IMR-90 (cell line): ENCODE results near the gene HAND2. TPM values are rescaled to one million over a fixed set of nuclear protein-coding genes. Genes with fewer than 3 reads are reported as not detected.

Experiments used
- ATAC-seq: fragments of 200-7000 bp; cut with Tn5 transposase; 2 replicates; pipeline ENCODE4 v1.9.1; 2020; ENCODE audit warnings: low read depth, mild to moderate bottlenecking, moderate library complexity
- BruUV-seq: library from RNA; stranded (reverse); fragments of 400-500 nt; replicated peaks from 2 replicates; lab custom pipeline; 2021; lab: Mats Ljungman, UMichigan
- CTCF ChIA-PET: fragments of 300-600 bp; formaldehyde crosslinking; extraction: SDS; loops from one replicate; lab custom pipeline; 2021; ENCODE audit warnings: antibody characterized with exemption; lab: Yijun Ruan, JAX
- POLR2A ChIA-PET: fragments of 300-600 bp; sonication (Branson Sonifier 250); formaldehyde crosslinking; loops from one replicate; lab custom pipeline; 2022; ENCODE audit warnings: antibody characterized with exemption; ENCODE audit not compliant: unreplicated experiment; lab: Charles Lee
- DNase-seq: peaks from one replicate; pipeline ENCODE4 v3.0.0; 2013
- H2AFZ ChIP-seq: replicated peaks from 2 replicates; pipeline ENCODE3; 2013; ENCODE audit warnings: low read length, mild to moderate bottlenecking; ENCODE audit not compliant: poor library complexity
- H2AK5ac ChIP-seq: 2 replicates; pipeline ENCODE4 v1.6.1; 2013; ENCODE audit warnings: low read depth, low read length, inconsistent platforms
- H2AK9ac ChIP-seq: replicated peaks from 2 replicates; pipeline ENCODE3; 2013; ENCODE audit warnings: mild to moderate bottlenecking, low read depth, low read length, moderate library complexity; ENCODE audit not compliant: poor library complexity
- H2BK120ac ChIP-seq: 2 replicates; pipeline ENCODE4 v1.6.1; 2013; ENCODE audit warnings: low read depth, low read length, inconsistent platforms
- H2BK15ac ChIP-seq: 3 replicates; pipeline ENCODE4 v1.6.1; 2013; ENCODE audit warnings: low read depth, low read length, inconsistent platforms
- H2BK20ac ChIP-seq: 2 replicates; pipeline ENCODE4 v1.6.1; 2013; ENCODE audit warnings: low read depth, mild to moderate bottlenecking, inconsistent platforms, low read length, moderate library complexity
- H2BK5ac ChIP-seq: 2 replicates; pipeline ENCODE4 v1.6.1; 2013; ENCODE audit warnings: mild to moderate bottlenecking, low read depth, low read length, inconsistent platforms; ENCODE audit not compliant: poor library complexity, severe bottlenecking
- H3K14ac ChIP-seq: replicated peaks from 2 replicates; pipeline ENCODE4 v1.6.1; 2013; ENCODE audit warnings: low read depth, low read length, inconsistent platforms
- H3K18ac ChIP-seq: 2 replicates; pipeline ENCODE4 v1.6.1; 2013; ENCODE audit warnings: low read depth, low read length, control low read depth
- H3K23ac ChIP-seq: 2 replicates; pipeline ENCODE4 v1.6.1; 2013; ENCODE audit warnings: low read depth, low read length, inconsistent platforms
- H3K27ac ChIP-seq: 2 replicates; pipeline ENCODE4 v1.5.1; 2013; ENCODE audit warnings: mild to moderate bottlenecking, control low read depth, low read length; ENCODE audit not compliant: insufficient read depth
- H3K27me3 ChIP-seq: 2 replicates; pipeline ENCODE4 v1.6.1; 2013; ENCODE audit warnings: low read length; ENCODE audit not compliant: control insufficient read depth, insufficient read depth
- H3K36me3 ChIP-seq: 2 replicates; pipeline ENCODE4 v1.6.1; 2013; ENCODE audit warnings: low read length, mixed read lengths; ENCODE audit not compliant: control insufficient read depth, insufficient read depth
- H3K4ac ChIP-seq: 2 replicates; pipeline ENCODE4 v1.6.1; 2013; ENCODE audit warnings: low read depth, low read length, inconsistent platforms
- H3K4me1 ChIP-seq: 2 replicates; pipeline ENCODE4 v1.6.1; 2013; ENCODE audit warnings: low read length, mixed read lengths; ENCODE audit not compliant: control insufficient read depth, insufficient read depth
- H3K4me2 ChIP-seq: 2 replicates; pipeline ENCODE4 v1.6.1; 2013; ENCODE audit warnings: low read depth, mild to moderate bottlenecking, control low read depth, low read length, moderate library complexity
- H3K4me3 ChIP-seq: 2 replicates; pipeline ENCODE4 v1.5.1; 2013; ENCODE audit warnings: low read depth, mild to moderate bottlenecking, control low read depth, low read length, moderate library complexity; ENCODE audit not compliant: insufficient read depth
- H3K56ac ChIP-seq: 2 replicates; pipeline ENCODE4 v1.6.1; 2013; ENCODE audit warnings: low read length, inconsistent platforms; ENCODE audit not compliant: insufficient read depth; ENCODE audit errors: extremely low read depth
- H3K79me1 ChIP-seq, 2 experiments: 2 replicates each; pipeline ENCODE4 v1.6.1; 2013; ENCODE audit warnings: low read length in 2 of 2, inconsistent platforms in 1 of 2, low read depth in 1 of 2
- H3K9ac ChIP-seq: 2 replicates; pipeline ENCODE4 v1.6.1; 2013; ENCODE audit warnings: low read depth, low read length, control low read depth
- H3K9me1 ChIP-seq: 2 replicates; pipeline ENCODE4 v1.6.1; 2013; ENCODE audit warnings: low read length, inconsistent platforms; ENCODE audit not compliant: insufficient read depth
- H3K9me3 ChIP-seq: 2 replicates; pipeline ENCODE4 v1.6.1; 2013; ENCODE audit warnings: low read length; ENCODE audit not compliant: control insufficient read depth, insufficient read depth
- H4K20me1 ChIP-seq: 2 replicates; pipeline ENCODE4 v1.6.1; 2013; ENCODE audit warnings: low read length, inconsistent platforms; ENCODE audit not compliant: insufficient read depth
- H4K5ac ChIP-seq: 2 replicates; pipeline ENCODE4 v1.6.1; 2013; ENCODE audit warnings: mild to moderate bottlenecking, low read depth, low read length, control low read depth
- H4K8ac ChIP-seq, 2 experiments: 2 replicates each; pipeline ENCODE4 v1.6.1; 2013; ENCODE audit warnings: low read depth in 2 of 2, low read length in 2 of 2, control low read depth in 1 of 2, inconsistent platforms in 1 of 2
- H4K91ac ChIP-seq: 2 replicates; pipeline ENCODE4 v1.6.1; 2013; ENCODE audit warnings: low read depth, low read length, inconsistent platforms; ENCODE audit not compliant: insufficient read depth
- RCOR1 ChIP-seq: IDR thresholded peaks from 2 replicates; pipeline ENCODE4 v1.6.1; 2012; ENCODE audit warnings: mild to moderate bottlenecking, low read length, improper control_type of control experiment; ENCODE audit not compliant: insufficient replicate concordance
- RFX5 ChIP-seq: IDR thresholded peaks from 2 replicates; pipeline ENCODE4 v1.8.0; 2012; ENCODE audit warnings: low read depth, mild to moderate bottlenecking, low read length, moderate library complexity
- WGBS, 2 experiments: methylation state at CpG; one replicate each; pipeline versions ENCODE4 v1.1.5 to v1.1.7; 2013; ENCODE audit warnings: missing lambda C conversion rate in 2 of 2; ENCODE audit not compliant: insufficient read length in 1 of 2; ENCODE audit errors: extremely low coverage in 2 of 2; 5-methylcytosine and 5-hydroxymethylcytosine counted together
- dilution Hi-C: fragments of 300-500 bp; cut with HindIII; formaldehyde crosslinking; loops from one replicate; pipeline ENCODE4 v1.14.3; 2018; ENCODE audit warnings: low sequenced_read_pairs; ENCODE audit not compliant: unreplicated experiment
- in situ Hi-C: fragments of 300-500 bp; cut with MboI; formaldehyde crosslinking; loops from 3 replicates; pipeline ENCODE4 v1.14.3; 2019; ENCODE audit warnings: low sequenced_read_pairs, inconsistent platforms, mixed read lengths
- intact Hi-C: fragments of 100-400 bp; cut with micrococcal nuclease; formaldehyde crosslinking; loops from 2 replicates; pipeline ENCODE4 v1.10.0; 2022
- polyA plus RNA-seq, 3 experiments: library from polyadenylated mRNA; depleted of rRNA; stranded (reverse); fragments of >200 nt; gene quantifications; 2 replicates each; pipeline ENCODE4 v1.2.3, GENCODE V29; 2012; ENCODE audit warnings: low replicate concordance in 1 of 3
- total RNA-seq: library from RNA; depleted of rRNA; stranded (reverse); fragments of >200 nt; gene quantifications from 2 replicates; pipeline ENCODE4 v1.2.3, GENCODE V29; 2012

The HAND2 gene
- total and polyA plus RNA-seq, 2 of the 4 experiments (the other 2 are of a cell fraction), result 0.36 to 0.97 TPM

- TF ChIP-seq RCOR1, result peak; percentile 9
- no peak for TF ChIP-seq RFX5
- Histone ChIP-seq H2BK15ac (peak overlapping the region; percentile 94; the same call in 1 of the 3 replicates), H3K4me3 (peak overlapping the region; percentile 35), H2AK9ac (no peak overlapping the region), H4K91ac (peak overlapping the region; percentile 70), H2AFZ (peak overlapping the region; percentile 90), H3K23ac (peak overlapping the region; percentile 96), H3K27me3 (peaks cover 76% of the 10 kb centered on the region), H3K9me1 (no peaks in the 10 kb centered on the region), H3K18ac (peak overlapping the region; percentile 2; the same call in 1 of the 2 replicates), H3K14ac (peak overlapping the region; percentile 88), H3K4ac (peak overlapping the region; percentile 80), H4K8ac (peak overlapping the region; percentile 51 to 79; a peak in 2 of 4 replicates), H2BK5ac (no peak overlapping the region), H2AK5ac (no peak overlapping the region), H3K4me2 (peak overlapping the region; percentile 86), H4K5ac (peak overlapping the region; percentile 14; the same call in 1 of the 2 replicates), H3K9ac (peak overlapping the region; percentile 45), H2BK20ac (peak overlapping the region; percentile 63), H3K79me1 (no peaks in the 10 kb centered on the region), H2BK120ac (peak overlapping the region; percentile 80), H3K27ac (peak overlapping the region; percentile 42; the same call in 1 of the 2 replicates), H3K36me3 (no peaks in the 10 kb centered on the region), H3K4me1 (no peaks in the 10 kb centered on the region), H3K9me3 (peaks cover 23% of the 10 kb centered on the region; the same call in 1 of the 2 replicates), H3K56ac (peak overlapping the region; percentile 51; the same call in 1 of the 2 replicates), H4K20me1 (no peaks in the 10 kb centered on the region)
- BruUV-seq, result no TSS peak
- 3% methylated on average over 28 of the region's 63 CpGs; no CpG with 5 or more reads in 1 of the 2 experiments for WGBS, 2 experiments
- in situ Hi-C loops (loop anchor here (25.0 kb wide), 1 partner anchor 790 kb away; no protein-coding TSS in a partner anchor), dilution Hi-C loops (no loop called here), intact Hi-C loops (loop anchor here (5.0 kb wide), 2 partner anchors 470 to 795 kb away; no protein-coding TSS in a partner anchor)
- POLR2A ChIA-PET, result no interaction called here
- peak; percentile 85 for DNase-seq
- CTCF ChIA-PET, result interaction anchor here (1.0 kb wide), 2 partner anchors 14 to 468 kb away, joined by 3 to 6 read pairs; no protein-coding TSS in a partner anchor
- ATAC-seq, result peak; percentile 96
Observed at GRCh38 chr4:173522160-173522950, 7.7 kb downstream of the HAND2 start.
